Measurements from ENCODE around the gene ANKDD1B. TPM values are rescaled to one million over a fixed set of nuclear protein-coding genes. Genes with fewer than 3 reads are reported as not detected.
A peak's percentile ranks its signal among the peaks of the same experiment; 100 is the strongest.

ANKDD1B gene
- total and polyA plus RNA-seq, 2 of the 13 experiments (the other 11 are each of a cell fraction or from before 2014, with no cell fraction given) = 0.12 to 0.27 TPM

DNA sequence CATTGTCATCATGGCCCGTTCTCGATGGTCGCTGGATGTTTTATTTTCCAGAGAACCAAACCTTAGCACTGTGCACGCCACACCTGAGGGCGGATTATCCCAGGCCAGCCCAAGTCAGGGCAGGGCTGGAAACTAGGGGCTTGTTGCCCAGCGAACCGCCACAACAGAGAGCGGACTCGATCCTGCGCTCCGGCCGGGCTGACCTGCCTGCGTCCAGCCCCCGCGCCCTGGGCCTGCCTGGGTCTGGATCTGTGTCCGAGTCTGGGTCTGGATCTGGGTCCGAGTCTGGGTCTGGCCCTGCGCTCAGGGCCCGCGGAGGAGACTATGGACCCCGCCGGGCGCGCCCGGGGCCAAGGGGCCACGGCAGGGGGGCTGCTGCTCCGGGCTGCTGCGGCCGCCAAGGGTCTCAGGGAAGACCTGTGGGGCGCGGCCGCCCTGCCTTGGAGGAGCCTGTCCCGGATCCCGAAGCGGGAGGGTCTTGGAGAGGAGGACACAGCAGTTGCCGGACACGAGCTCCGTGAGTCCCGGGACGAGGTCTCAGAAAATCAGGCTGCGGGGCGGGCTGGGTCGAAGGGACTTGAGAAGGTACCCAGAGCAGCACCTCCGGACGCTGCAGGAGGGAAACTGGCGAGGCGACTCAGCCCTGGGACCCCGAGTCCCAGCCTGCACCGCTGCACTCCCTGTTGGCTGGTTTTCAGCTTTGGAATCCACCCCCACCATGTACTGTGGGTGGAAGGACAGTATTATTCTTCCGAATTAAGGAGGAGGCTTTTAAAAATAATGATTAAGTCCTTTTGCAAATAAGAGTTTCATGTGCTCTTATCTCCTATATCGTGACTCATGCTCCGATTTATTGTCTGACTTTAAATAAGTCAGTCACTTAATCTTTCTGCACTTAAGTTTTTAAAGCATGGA, at the start of gene ANKDD1B (continued):
- TF ChIP-seq, protein P1, sequence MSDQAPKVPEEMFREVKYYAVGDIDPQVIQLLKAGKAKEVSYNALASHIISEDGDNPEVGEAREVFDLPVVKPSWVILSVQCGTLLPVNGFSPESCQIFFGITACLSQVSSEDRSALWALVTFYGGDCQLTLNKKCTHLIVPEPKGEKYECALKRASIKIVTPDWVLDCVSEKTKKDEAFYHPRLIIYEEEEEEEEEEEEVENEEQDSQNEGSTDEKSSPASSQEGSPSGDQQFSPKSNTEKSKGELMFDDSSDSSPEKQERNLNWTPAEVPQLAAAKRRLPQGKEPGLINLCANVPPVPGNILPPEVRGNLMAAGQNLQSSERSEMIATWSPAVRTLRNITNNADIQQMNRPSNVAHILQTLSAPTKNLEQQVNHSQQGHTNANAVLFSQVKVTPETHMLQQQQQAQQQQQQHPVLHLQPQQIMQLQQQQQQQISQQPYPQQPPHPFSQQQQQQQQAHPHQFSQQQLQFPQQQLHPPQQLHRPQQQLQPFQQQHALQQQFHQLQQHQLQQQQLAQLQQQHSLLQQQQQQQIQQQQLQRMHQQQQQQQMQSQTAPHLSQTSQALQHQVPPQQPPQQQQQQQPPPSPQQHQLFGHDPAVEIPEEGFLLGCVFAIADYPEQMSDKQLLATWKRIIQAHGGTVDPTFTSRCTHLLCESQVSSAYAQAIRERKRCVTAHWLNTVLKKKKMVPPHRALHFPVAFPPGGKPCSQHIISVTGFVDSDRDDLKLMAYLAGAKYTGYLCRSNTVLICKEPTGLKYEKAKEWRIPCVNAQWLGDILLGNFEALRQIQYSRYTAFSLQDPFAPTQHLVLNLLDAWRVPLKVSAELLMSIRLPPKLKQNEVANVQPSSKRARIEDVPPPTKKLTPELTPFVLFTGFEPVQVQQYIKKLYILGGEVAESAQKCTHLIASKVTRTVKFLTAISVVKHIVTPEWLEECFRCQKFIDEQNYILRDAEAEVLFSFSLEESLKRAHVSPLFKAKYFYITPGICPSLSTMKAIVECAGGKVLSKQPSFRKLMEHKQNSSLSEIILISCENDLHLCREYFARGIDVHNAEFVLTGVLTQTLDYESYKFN (CRISPR knock-in tag; conservative IDR thresholded peaks at IDR 0.05) = 0 out of 2 replicates have a peak, but pooled peaks have one; percentile 7
- TF ChIP-seq NR2F1 (CRISPR knock-in tag; IDR thresholded peaks at IDR 0.05) = 0 out of 4 replicates have a peak, but pooled peaks of 1 of the 2 experiments have one; percentile 16
- no peak for TF ChIP-seq NCOA2 (CRISPR knock-in tag; IDR thresholded peaks at IDR 0.05)
- TF ChIP-seq, protein P2, sequence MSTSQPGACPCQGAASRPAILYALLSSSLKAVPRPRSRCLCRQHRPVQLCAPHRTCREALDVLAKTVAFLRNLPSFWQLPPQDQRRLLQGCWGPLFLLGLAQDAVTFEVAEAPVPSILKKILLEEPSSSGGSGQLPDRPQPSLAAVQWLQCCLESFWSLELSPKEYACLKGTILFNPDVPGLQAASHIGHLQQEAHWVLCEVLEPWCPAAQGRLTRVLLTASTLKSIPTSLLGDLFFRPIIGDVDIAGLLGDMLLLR (CRISPR knock-in tag; IDR thresholded peaks at IDR 0.05) = no peak
- TF ChIP-seq, protein P3, sequence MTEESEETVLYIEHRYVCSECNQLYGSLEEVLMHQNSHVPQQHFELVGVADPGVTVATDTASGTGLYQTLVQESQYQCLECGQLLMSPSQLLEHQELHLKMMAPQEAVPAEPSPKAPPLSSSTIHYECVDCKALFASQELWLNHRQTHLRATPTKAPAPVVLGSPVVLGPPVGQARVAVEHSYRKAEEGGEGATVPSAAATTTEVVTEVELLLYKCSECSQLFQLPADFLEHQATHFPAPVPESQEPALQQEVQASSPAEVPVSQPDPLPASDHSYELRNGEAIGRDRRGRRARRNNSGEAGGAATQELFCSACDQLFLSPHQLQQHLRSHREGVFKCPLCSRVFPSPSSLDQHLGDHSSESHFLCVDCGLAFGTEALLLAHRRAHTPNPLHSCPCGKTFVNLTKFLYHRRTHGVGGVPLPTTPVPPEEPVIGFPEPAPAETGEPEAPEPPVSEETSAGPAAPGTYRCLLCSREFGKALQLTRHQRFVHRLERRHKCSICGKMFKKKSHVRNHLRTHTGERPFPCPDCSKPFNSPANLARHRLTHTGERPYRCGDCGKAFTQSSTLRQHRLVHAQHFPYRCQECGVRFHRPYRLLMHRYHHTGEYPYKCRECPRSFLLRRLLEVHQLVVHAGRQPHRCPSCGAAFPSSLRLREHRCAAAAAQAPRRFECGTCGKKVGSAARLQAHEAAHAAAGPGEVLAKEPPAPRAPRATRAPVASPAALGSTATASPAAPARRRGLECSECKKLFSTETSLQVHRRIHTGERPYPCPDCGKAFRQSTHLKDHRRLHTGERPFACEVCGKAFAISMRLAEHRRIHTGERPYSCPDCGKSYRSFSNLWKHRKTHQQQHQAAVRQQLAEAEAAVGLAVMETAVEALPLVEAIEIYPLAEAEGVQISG (CRISPR knock-in tag; IDR thresholded peaks at IDR 0.05) = peak; percentile 38; the same call in 1 of the 2 replicates
- 0 out of 2 replicates have a peak, but pooled peaks have one; percentile 39 for TF ChIP-seq SNAPC2 (CRISPR knock-in tag; IDR thresholded peaks at IDR 0.05)
- no peak for TF ChIP-seq ZNF382 (CRISPR knock-in tag; IDR thresholded peaks at IDR 0.05; ENCODE audit: borderline replicate concordance)
- TF ChIP-seq, protein P4, sequence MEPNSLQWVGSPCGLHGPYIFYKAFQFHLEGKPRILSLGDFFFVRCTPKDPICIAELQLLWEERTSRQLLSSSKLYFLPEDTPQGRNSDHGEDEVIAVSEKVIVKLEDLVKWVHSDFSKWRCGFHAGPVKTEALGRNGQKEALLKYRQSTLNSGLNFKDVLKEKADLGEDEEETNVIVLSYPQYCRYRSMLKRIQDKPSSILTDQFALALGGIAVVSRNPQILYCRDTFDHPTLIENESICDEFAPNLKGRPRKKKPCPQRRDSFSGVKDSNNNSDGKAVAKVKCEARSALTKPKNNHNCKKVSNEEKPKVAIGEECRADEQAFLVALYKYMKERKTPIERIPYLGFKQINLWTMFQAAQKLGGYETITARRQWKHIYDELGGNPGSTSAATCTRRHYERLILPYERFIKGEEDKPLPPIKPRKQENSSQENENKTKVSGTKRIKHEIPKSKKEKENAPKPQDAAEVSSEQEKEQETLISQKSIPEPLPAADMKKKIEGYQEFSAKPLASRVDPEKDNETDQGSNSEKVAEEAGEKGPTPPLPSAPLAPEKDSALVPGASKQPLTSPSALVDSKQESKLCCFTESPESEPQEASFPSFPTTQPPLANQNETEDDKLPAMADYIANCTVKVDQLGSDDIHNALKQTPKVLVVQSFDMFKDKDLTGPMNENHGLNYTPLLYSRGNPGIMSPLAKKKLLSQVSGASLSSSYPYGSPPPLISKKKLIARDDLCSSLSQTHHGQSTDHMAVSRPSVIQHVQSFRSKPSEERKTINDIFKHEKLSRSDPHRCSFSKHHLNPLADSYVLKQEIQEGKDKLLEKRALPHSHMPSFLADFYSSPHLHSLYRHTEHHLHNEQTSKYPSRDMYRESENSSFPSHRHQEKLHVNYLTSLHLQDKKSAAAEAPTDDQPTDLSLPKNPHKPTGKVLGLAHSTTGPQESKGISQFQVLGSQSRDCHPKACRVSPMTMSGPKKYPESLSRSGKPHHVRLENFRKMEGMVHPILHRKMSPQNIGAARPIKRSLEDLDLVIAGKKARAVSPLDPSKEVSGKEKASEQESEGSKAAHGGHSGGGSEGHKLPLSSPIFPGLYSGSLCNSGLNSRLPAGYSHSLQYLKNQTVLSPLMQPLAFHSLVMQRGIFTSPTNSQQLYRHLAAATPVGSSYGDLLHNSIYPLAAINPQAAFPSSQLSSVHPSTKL (CRISPR knock-in tag; IDR thresholded peaks at IDR 0.05) = peak; percentile 4; the same call in 1 of the 2 replicates
- TF ChIP-seq, protein P5, sequence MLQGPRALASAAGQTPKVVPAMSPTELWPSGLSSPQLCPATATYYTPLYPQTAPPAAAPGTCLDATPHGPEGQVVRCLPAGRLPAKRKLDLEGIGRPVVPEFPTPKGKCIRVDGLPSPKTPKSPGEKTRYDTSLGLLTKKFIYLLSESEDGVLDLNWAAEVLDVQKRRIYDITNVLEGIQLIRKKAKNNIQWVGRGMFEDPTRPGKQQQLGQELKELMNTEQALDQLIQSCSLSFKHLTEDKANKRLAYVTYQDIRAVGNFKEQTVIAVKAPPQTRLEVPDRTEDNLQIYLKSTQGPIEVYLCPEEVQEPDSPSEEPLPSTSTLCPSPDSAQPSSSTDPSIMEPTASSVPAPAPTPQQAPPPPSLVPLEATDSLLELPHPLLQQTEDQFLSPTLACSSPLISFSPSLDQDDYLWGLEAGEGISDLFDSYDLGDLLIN (CRISPR knock-in tag; IDR thresholded peaks at IDR 0.05; ENCODE audit: borderline replicate concordance) = no peak
- no peak for TF ChIP-seq RCOR2 (CRISPR knock-in tag; IDR thresholded peaks at IDR 0.05)
- no peak for TF ChIP-seq ZNF7 (CRISPR knock-in tag; IDR thresholded peaks at IDR 0.05)
- TF ChIP-seq ZNF619 (CRISPR knock-in tag; IDR thresholded peaks at IDR 0.05) = no peak
- TF ChIP-seq AGO1 (IDR thresholded peaks at IDR 0.05; ENCODE audit: low read depth, low read length, poor library complexity, severe bottlenecking) = peak; percentile 43
